HepG2 (cell line): ENCODE results near the gene KCNT1. TPM values are rescaled to one million over a fixed set of nuclear protein-coding genes. Genes with fewer than 3 reads are reported as not detected.

ENCODE experiments used
- ATAC-seq: fragments of 200-7000 bp; cut with Tn5 transposase; 3 replicates; pipeline ENCODE4 v1.9.1; 2020; ENCODE audit warnings: mild to moderate bottlenecking, moderate library complexity
- BruUV-seq: library from RNA; stranded (reverse); fragments of 400-500 nt; replicated peaks from 2 replicates; lab custom pipeline; 2021; lab: Mats Ljungman, UMichigan
- CTCF ChIA-PET: fragments of 300-600 bp; formaldehyde crosslinking; extraction: SDS; loops from one replicate; lab custom pipeline; 2021; ENCODE audit warnings: low total read pairs, inconsistent platforms, low intra/inter-chr PET ratio; lab: Yijun Ruan, JAX
- POLR2A ChIA-PET: fragments of 350-600 bp; sonication (Branson Sonifier 250); formaldehyde crosslinking; loops from one replicate; lab custom pipeline; 2020; ENCODE audit warnings: antibody characterized with exemption, inconsistent platforms; lab: Yijun Ruan, JAX
- DNase-seq: peaks from one replicate; pipeline ENCODE4 v3.0.0-alpha.2; 2015; ENCODE audit warnings: low spot score
- FAIRE-seq: peaks from 3 replicates; lab custom pipeline; 2011; peaks lifted over from hg19 to GRCh38; lab: Jason Lieb, UNC
- H2AFZ ChIP-seq: one replicate; pipeline ENCODE4 v1.6.1; 2011; ENCODE audit warnings: low read length, inconsistent platforms
- H3K27ac ChIP-seq: fragments of 300-600 bp; 3 replicates; pipeline ENCODE4 v1.8.0; 2011; ENCODE audit warnings: mixed run types, mild to moderate bottlenecking, mixed read lengths, low read length, inconsistent platforms; ENCODE audit not compliant: insufficient read depth; ENCODE audit errors: extremely low read length
- H3K27me3 ChIP-seq, 2 experiments: fragments of 200-600 bp in 1 of 2; 2 replicates in 1 of 2; 3 replicates in 1 of 2; pipeline versions ENCODE4 v1.6.0 to v1.8.0; 2011; ENCODE audit warnings: low read length in 2 of 2, mild to moderate bottlenecking in 2 of 2, moderate library complexity in 2 of 2, inconsistent platforms in 1 of 2; ENCODE audit not compliant: insufficient read depth in 2 of 2, control insufficient read depth in 1 of 2
- H3K36me3 ChIP-seq, 2 experiments: fragments of 200-600 bp in 1 of 2; replicated peaks in 1 of 2; 2 replicates in 1 of 2; 3 replicates in 1 of 2; pipeline versions ENCODE4 v1.5.1 to v1.8.0; 2011; ENCODE audit warnings: low read length in 2 of 2, inconsistent platforms in 1 of 2; ENCODE audit not compliant: insufficient read depth in 2 of 2, control insufficient read depth in 1 of 2
- H3K4me1 ChIP-seq: 2 replicates; pipeline ENCODE4 v1.5.1; 2012; ENCODE audit warnings: low read length, inconsistent platforms; ENCODE audit not compliant: insufficient read depth
- H3K4me2 ChIP-seq: 2 replicates; pipeline ENCODE4 v1.6.0; 2011; ENCODE audit warnings: low read depth, low read length, inconsistent platforms
- H3K4me3 ChIP-seq, 3 experiments: fragments of 200-600 bp in 1 of 3; sonication (generic), shearing (Covaris generic) in 1 of 3; replicated peaks in 1 of 3; 2 replicates each; pipeline ENCODE4 v1.5.1; 2011 to 2016; ENCODE audit warnings: low read length in 3 of 3, inconsistent platforms in 2 of 3, low read depth in 2 of 3, mild to moderate bottlenecking in 2 of 3, control low read depth in 1 of 3, mixed read lengths in 1 of 3; ENCODE audit not compliant: insufficient read depth in 1 of 3
- H3K79me2 ChIP-seq: one replicate; pipeline ENCODE4 v1.6.1; 2011; ENCODE audit warnings: low read length, inconsistent platforms; ENCODE audit not compliant: insufficient read depth
- H3K9ac ChIP-seq: 2 replicates; pipeline ENCODE4 v1.6.0; 2011; ENCODE audit warnings: mild to moderate bottlenecking, low read depth, low read length, inconsistent platforms; ENCODE audit not compliant: insufficient read depth
- H3K9me3 ChIP-seq: 2 replicates; pipeline ENCODE4 v1.5.1; 2012; ENCODE audit warnings: mild to moderate bottlenecking, low read length
- H4K20me1 ChIP-seq: 2 replicates; pipeline ENCODE4 v1.6.0; 2011; ENCODE audit warnings: inconsistent platforms, mild to moderate bottlenecking, low read length, moderate library complexity; ENCODE audit not compliant: insufficient read depth
- NR1H2 ChIP-seq: sonication (generic); formaldehyde crosslinking; IDR thresholded peaks from 2 replicates; pipeline ENCODE4 v1.8.1; 2022; ENCODE audit warnings: low read depth, missing genetic modification reagents, borderline replicate concordance
- RELA ChIP-seq: sonication (generic); formaldehyde crosslinking; IDR thresholded peaks from 2 replicates; pipeline ENCODE4 v1.4.0; 2020; ENCODE audit warnings: missing genetic modification reagents
- THAP8 ChIP-seq: sonication (generic); formaldehyde crosslinking; IDR thresholded peaks from 2 replicates; pipeline ENCODE4 v1.5.1; 2020; ENCODE audit warnings: missing genetic modification reagents, mild to moderate bottlenecking, borderline replicate concordance
- ZBTB10 ChIP-seq: sonication (generic); formaldehyde crosslinking; IDR thresholded peaks from 2 replicates; pipeline ENCODE4 v1.4.0; 2020; ENCODE audit warnings: missing genetic modification reagents, borderline replicate concordance
- ZNF280B ChIP-seq: sonication (generic); formaldehyde crosslinking; IDR thresholded peaks from 2 replicates; pipeline ENCODE4 v1.5.0; 2020; ENCODE audit warnings: missing genetic modification reagents, mild to moderate bottlenecking, borderline replicate concordance
- ZNF609 ChIP-seq: sonication (generic); formaldehyde crosslinking; IDR thresholded peaks from 2 replicates; pipeline ENCODE4 v1.4.0; 2020; ENCODE audit warnings: mild to moderate bottlenecking, missing genetic modification reagents, borderline replicate concordance
- WGBS: methylation state at CpG from one replicate; pipeline ENCODE4 v1.1.6; 2017; ENCODE audit warnings: low lambda C conversion rate; 5-methylcytosine and 5-hydroxymethylcytosine counted together
- in situ Hi-C: cut with HindIII; loops from 2 replicates; pipeline ENCODE4 v1.10.0; 2017; ENCODE audit warnings: low pct_unique_long_range_greater_than_20kb; ENCODE audit not compliant: extremely low pct_ligation_motif_present
- intact Hi-C: fragments of 100-400 bp; cut with micrococcal nuclease; formaldehyde crosslinking; loops from one replicate; pipeline ENCODE4 v1.10.0; 2022; ENCODE audit not compliant: unreplicated experiment
- polyA plus RNA-seq, 8 experiments: library from polyadenylated mRNA; depleted of rRNA in 3 of 8; stranded (reverse) in 7 of 8; unstranded in 1 of 8; fragments of >200 nt; fragmentation: Illumina TruSeq in 4 of 8; extraction: Trizol in 4 of 8; gene quantifications; 2 replicates each; pipeline versions ENCODE4 v1.2.1 to v1.2.3, GENCODE V29; 2011 to 2016; ENCODE audit warnings: low read depth in 4 of 8, missing spikeins in 1 of 8, mixed read lengths in 1 of 8; ENCODE audit not compliant: insufficient read depth in 1 of 8
- total RNA-seq, 5 experiments: library from RNA; depleted of rRNA; stranded (reverse); fragments of >200 nt; fragmentation: Illumina TruSeq; extraction: Trizol; gene quantifications; 2 replicates each; pipeline ENCODE4 v1.2.3, GENCODE V29; 2016; ENCODE audit warnings: low read depth in 1 of 5

The KCNT1 gene
- total and polyA plus RNA-seq, 2 of the 13 experiments (the other 11 are each of a cell fraction or from before 2014, with no cell fraction given): not detected

- H3K36me3 ChIP-seq: no peaks in the 10 kb centered on the region
- H3K79me2 ChIP-seq: no peaks in the 10 kb centered on the region
- no peak overlapping the region for H3K4me3 ChIP-seq
- intact Hi-C loops (no loop called here), in situ Hi-C loops (no loop called here)
- H3K4me1 ChIP-seq: no peaks in the 10 kb centered on the region
- CTCF ChIA-PET: no interaction called here
- peaks cover 23 to 84% of the 10 kb centered on the region in 2 experiments; a peak in 4 of 5 replicates for H3K27me3 ChIP-seq
- H3K9me3 ChIP-seq: no peaks in the 10 kb centered on the region
- H4K20me1 ChIP-seq: peaks cover 10% of the 10 kb centered on the region; the same call in 1 of the 2 replicates
- BruUV-seq: no TSS peak
- POLR2A ChIA-PET: no interaction called here
- DNase-seq (no peak), ATAC-seq (no peak), FAIRE-seq (no peak)
- no peak for TF ChIP-seq NR1H2 (CRISPR knock-in tag)
- TF ChIP-seq ZNF280B: no peak
- TF ChIP-seq RELA: no peak
- TF ChIP-seq ZNF609 (CRISPR knock-in tag): no peak
- no peak for TF ChIP-seq THAP8
- TF ChIP-seq ZBTB10 (CRISPR knock-in tag): no peak
- WGBS: 4% methylated on average over 7 of the region's 13 CpGs
- H3K27ac ChIP-seq: no peak overlapping the region
- H3K9ac ChIP-seq: no peak overlapping the region
- H3K4me2 ChIP-seq: no peak overlapping the region
- H2AFZ ChIP-seq: no peak overlapping the region
Measured at GRCh38 chr9:135717410-135717809, 15.4 kb downstream of the KCNT1 start.
